K562 (cell line): ENCODE data around the gene SS18L1. TPM values are rescaled to one million over a fixed set of nuclear protein-coding genes. Genes with fewer than 3 reads are reported as not detected.

Experiments used
- ATAC-seq: fragments of 200-7000 bp; cut with Tn5 transposase; 3 replicates; pipeline ENCODE4 v1.9.1; 2020; ENCODE audit warnings: moderate library complexity
- BruUV-seq: library from RNA; stranded (reverse); fragments of 400-500 nt; replicated peaks from 2 replicates; lab custom pipeline; 2021; lab: Mats Ljungman, UMichigan
- CTCF ChIA-PET: fragments of 300-600 bp; formaldehyde crosslinking; extraction: SDS; loops from one replicate; lab custom pipeline; 2021; ENCODE audit warnings: low intra/inter-chr PET ratio; lab: Yijun Ruan, JAX
- POLR2A ChIA-PET: fragments of 300-600, 350-650 bp; sonication (Branson Sonifier 250); formaldehyde crosslinking; extraction: SDS; loops from one replicate; lab custom pipeline; 2021; ENCODE audit warnings: antibody characterized with exemption, inconsistent platforms; lab: Yijun Ruan, JAX
- DNase-seq, 4 experiments: peaks; one replicate each; pipeline versions ENCODE4 v3.0.0 to v3.0.0-alpha.2; 2011 to 2018; ENCODE audit warnings: low spot score in 3 of 4, mixed read lengths in 3 of 4; ENCODE audit errors: extremely low read depth in 1 of 4
- FAIRE-seq: peaks from 2 replicates; lab custom pipeline; 2011; peaks lifted over from hg19 to GRCh38; lab: Jason Lieb, UNC
- H2AFZ ChIP-seq: 2 replicates; pipeline ENCODE4 v1.6.0; 2011; ENCODE audit warnings: low read depth, low read length, control low read depth, inconsistent platforms
- H3K27ac ChIP-seq: fragments of 200-600 bp; 3 replicates; pipeline ENCODE4 v1.8.0; 2011; ENCODE audit warnings: low read depth, mild to moderate bottlenecking, control low read depth, inconsistent platforms, low read length, moderate library complexity, mixed read lengths; ENCODE audit errors: extremely low read depth
- H3K27me3 ChIP-seq, 2 experiments: fragments of 300-600 bp in 1 of 2; 2 replicates in 1 of 2; 3 replicates in 1 of 2; pipeline versions ENCODE4 v1.6.0 to v1.8.0; 2011; ENCODE audit warnings: inconsistent platforms in 2 of 2, low read length in 2 of 2, mild to moderate bottlenecking in 1 of 2, mixed read lengths in 1 of 2, moderate library complexity in 1 of 2; ENCODE audit not compliant: control insufficient read depth in 2 of 2, insufficient read depth in 2 of 2
- H3K36me3 ChIP-seq: fragments of 300-600 bp; 3 replicates; pipeline ENCODE4 v1.8.0; 2011; ENCODE audit warnings: mild to moderate bottlenecking, low read length, inconsistent platforms; ENCODE audit not compliant: control insufficient read depth, insufficient read depth
- H3K4me1 ChIP-seq, 2 experiments: fragments of 200-600 bp in 1 of 2; replicated peaks in 1 of 2; 2 replicates in 1 of 2; 3 replicates in 1 of 2; pipeline versions ENCODE4 v1.5.1 to v1.8.0; 2011; ENCODE audit warnings: inconsistent platforms in 2 of 2, low read length in 2 of 2, mild to moderate bottlenecking in 1 of 2, mixed read lengths in 1 of 2, moderate library complexity in 1 of 2; ENCODE audit not compliant: control insufficient read depth in 2 of 2, insufficient read depth in 2 of 2
- H3K4me2 ChIP-seq: 2 replicates; pipeline ENCODE4 v1.6.1; 2011; ENCODE audit warnings: low read length, control low read depth, inconsistent platforms, mixed read lengths; ENCODE audit not compliant: insufficient read depth
- H3K4me3 ChIP-seq: fragments of 200-600 bp; sonication (generic), shearing (Covaris generic); 2 replicates; pipeline ENCODE4 v1.5.1; 2016; ENCODE audit warnings: control low read depth, inconsistent platforms
- H3K79me2 ChIP-seq: fragments of 200-600 bp; 3 replicates; pipeline ENCODE4 v1.8.0; 2011; ENCODE audit warnings: low read length, inconsistent platforms; ENCODE audit not compliant: control insufficient read depth, insufficient read depth
- H3K9ac ChIP-seq, 2 experiments: 2 replicates each; pipeline versions ENCODE4 v1.6.0 to v1.6.1; 2011; ENCODE audit warnings: low read depth in 2 of 2, low read length in 2 of 2, control low read depth in 1 of 2, inconsistent platforms in 1 of 2, mild to moderate bottlenecking in 1 of 2, mixed read lengths in 1 of 2; ENCODE audit not compliant: insufficient read depth in 1 of 2
- H3K9me1 ChIP-seq: one replicate; pipeline ENCODE4 v1.6.0; 2011; ENCODE audit warnings: inconsistent platforms, mild to moderate bottlenecking, low read length, moderate library complexity; ENCODE audit not compliant: control insufficient read depth, insufficient read depth
- H3K9me3 ChIP-seq: replicated peaks from 2 replicates; pipeline ENCODE4 v1.5.1; 2011; ENCODE audit warnings: low read depth, low read length, inconsistent platforms; ENCODE audit not compliant: control insufficient read depth, insufficient read depth
- H4K20me1 ChIP-seq: replicated peaks from 2 replicates; pipeline ENCODE4 v1.6.1; 2011; ENCODE audit warnings: low read length, inconsistent platforms, mixed read lengths; ENCODE audit not compliant: control insufficient read depth, insufficient read depth
- CBFA2T3 ChIP-seq: fragments of 450-650 bp; IDR thresholded peaks from 2 replicates; pipeline ENCODE4 v1.6.1; 2017
- CXXC5 ChIP-seq: fragments of 250-450 bp; sonication (Bioruptor Pico); IDR thresholded peaks from 2 replicates; pipeline ENCODE4 v1.8.0; 2022; ENCODE audit warnings: inconsistent platforms, mild to moderate bottlenecking, moderate library complexity
- DIDO1 ChIP-seq: fragments of 450-650 bp; IDR thresholded peaks from 2 replicates; pipeline ENCODE4 v1.6.1; 2016; ENCODE audit warnings: low read depth, missing biosample characterization, missing genetic modification characterization
- KDM1A ChIP-seq, 2 experiments: fragments of 450-650 bp; IDR thresholded peaks; 2 replicates each; pipeline ENCODE4 v1.6.1; 2016; ENCODE audit warnings: mild to moderate bottlenecking in 2 of 2
- MAFF ChIP-seq: IDR thresholded peaks from 2 replicates; pipeline ENCODE4 v1.6.1; 2012; ENCODE audit warnings: low read length, improper control_type of control experiment
- MEIS2 ChIP-seq: fragments of 450-650 bp; IDR thresholded peaks from 2 replicates; pipeline ENCODE4 v1.6.1; 2014; ENCODE audit warnings: mild to moderate bottlenecking; ENCODE audit not compliant: partially characterized antibody
- NRF1 ChIP-seq, 2 experiments: fragments of 450-650 bp; IDR thresholded peaks in 1 of 2; conservative IDR thresholded peaks in 1 of 2; 2 replicates each; pipeline ENCODE4 v1.6.1; 2014; ENCODE audit warnings: mild to moderate bottlenecking in 2 of 2
- TCF15 ChIP-seq: fragments of 250-450 bp; sonication (Bioruptor Pico); IDR thresholded peaks from 2 replicates; pipeline ENCODE4 v1.8.0; 2022; ENCODE audit warnings: moderate library complexity, mild to moderate bottlenecking, inconsistent platforms
- WGBS: fragments of 100-300 bp; shearing (Covaris generic); methylation state at CpG from one replicate; pipeline ENCODE4 v1.1.6; 2016; ENCODE audit warnings: low coverage, mixed read lengths; ENCODE audit not compliant: insufficient coverage; ENCODE audit errors: missing lambda C conversion rate; 5-methylcytosine and 5-hydroxymethylcytosine counted together
- in situ Hi-C: fragments of 300-500 bp; cut with MboI; formaldehyde crosslinking; loops from 4 replicates; pipeline ENCODE4 v1.15.0; 2018; ENCODE audit warnings: inconsistent platforms, mixed read lengths
- intact Hi-C: fragments of 100-400 bp; cut with micrococcal nuclease; formaldehyde crosslinking; loops from 2 replicates; pipeline ENCODE4 v1.14.2; 2022
- polyA plus RNA-seq, 8 experiments: library from polyadenylated mRNA; depleted of rRNA in 4 of 8; stranded (reverse) in 5 of 8; unstranded in 3 of 8; fragments of >200 nt; fragmentation: Nextera tagmentation in 2 of 8; fragmentation: Illumina TruSeq in 1 of 8; extraction: Ambion mirVana in 2 of 8; extraction: Trizol in 1 of 8; gene quantifications; 2 replicates each; pipeline versions ENCODE4 v1.2.1 to v1.2.3, GENCODE V29; 2011 to 2014; ENCODE audit warnings: inconsistent platforms in 1 of 8, missing spikeins in 1 of 8
- total RNA-seq, 7 experiments: library from RNA; depleted of rRNA in 6 of 7; stranded (reverse); fragments of >200 nt in 6 of 7; fragmentation: Illumina TruSeq in 2 of 7; extraction: Trizol in 2 of 7; gene quantifications; 2 replicates each; pipeline versions ENCODE4 v1.2.1 to v1.2.3, GENCODE V29; 2011 to 2021; ENCODE audit warnings: low replicate concordance in 1 of 7

SS18L1 gene
- total and polyA plus RNA-seq, 9 of the 15 experiments (the other 6 are each of a cell fraction or from before 2014, with no cell fraction given), result 2.7 to 28.3 (median 15.1) TPM

GRCh38 chr20:62206388-62206775, 62.8 kb downstream of the SS18L1 start:
- WGBS, result 82% methylated on average over 17 of the region's 17 CpGs

GRCh38 chr20:62208061-62208794, 64.7 kb downstream of the SS18L1 start:
- H3K79me2 ChIP-seq, result no peaks in the 10 kb centered on the region
- H3K9me3 ChIP-seq, result no peaks in the 10 kb centered on the region
- peaks cover 0 to 26% of the 10 kb centered on the region in 2 experiments; a peak in 3 of 5 replicates for H3K27me3 ChIP-seq
- ATAC-seq, result no peak
- H2AFZ ChIP-seq, result no peak overlapping the region
- no TSS peak for BruUV-seq
- H3K36me3 ChIP-seq, result peaks cover 5% of the 10 kb centered on the region; the same call in 2 of the 3 replicates
- no peak for TF ChIP-seq TCF15 (CRISPR knock-in tag)
- TF ChIP-seq DIDO1 (tag), result no peak
- TF ChIP-seq KDM1A (IDR thresholded peaks at IDR 0.05), result peak; percentile 15 to 41; a peak in 2 of 4 replicates
- 0 out of 2 replicates have a peak, but pooled peaks have one; percentile 38 for TF ChIP-seq CXXC5 (CRISPR knock-in tag)
- TF ChIP-seq MEIS2, result peak; percentile 37
- peak; percentile 25; the same call in 1 of the 2 replicates for TF ChIP-seq CBFA2T3
- TF ChIP-seq, all 486 proteins: peak for 4
- Histone ChIP-seq H3K9me1 (peaks cover 3% of the 10 kb centered on the region), H3K4me1 (peaks cover 4 to 48% of the 10 kb centered on the region in 2 experiments; a peak in 3 of 5 replicates), H4K20me1 (peaks cover 21% of the 10 kb centered on the region), H3K4me2 (no peak overlapping the region), H3K27ac (no peak overlapping the region), H3K9ac (peak overlapping the region in 1 of 2 experiments; percentile 58; a peak in 1 of 4 replicates), H3K4me3 (no peak overlapping the region)
- ChIA-PET POLR2A (interaction anchor here (0.5 to 1.7 kb wide), 3 partner anchors 10 to 139 kb away, joined by 4 to 5 read pairs (median 4); no protein-coding TSS in a partner anchor), CTCF (no interaction called here)
- WGBS, result 26% methylated on average over 7 of the region's 19 CpGs
- DNase-seq (no peak), FAIRE-seq (no peak)
- intact Hi-C loops, result no loop called here
- in situ Hi-C loops, result no loop called here

More at GRCh38 chr20:62206388-62206775, 62.8 kb downstream of the SS18L1 start:
- DNase-seq, result no peak
- no peaks in the 10 kb centered on the region for H3K9me3 ChIP-seq
- no peak for TF ChIP-seq NRF1 (conservative IDR thresholded peaks at IDR 0.05 in 1 of 2, IDR thresholded peaks at IDR 0.05 in 1 of 2)
- TF ChIP-seq MAFF, result no peak
- intact Hi-C loops, result no loop called here
- no peak for ATAC-seq
- in situ Hi-C loops, result no loop called here
- peaks cover 0 to 21% of the 10 kb centered on the region in 2 experiments; a peak in 3 of 5 replicates for H3K27me3 ChIP-seq
- no peak overlapping the region for H3K4me3 ChIP-seq
- H3K4me2 ChIP-seq, result no peak overlapping the region
- no peak overlapping the region for H2AFZ ChIP-seq
- ChIA-PET POLR2A (interaction anchor here (0.6 to 0.7 kb wide), 3 partner anchors 9 to 776 kb away, joined by 3 to 4 read pairs (median 3); no protein-coding TSS in a partner anchor), CTCF (no interaction called here)
- peaks cover 3% of the 10 kb centered on the region for H3K9me1 ChIP-seq
- H4K20me1 ChIP-seq, result peaks cover 18% of the 10 kb centered on the region
- H3K4me1 ChIP-seq, result peaks cover 4 to 39% of the 10 kb centered on the region in 2 experiments; a peak in 3 of 5 replicates
- BruUV-seq, result no TSS peak
- H3K9ac ChIP-seq, result peak overlapping the region in 1 of 2 experiments; percentile 17; a peak in 1 of 4 replicates
- FAIRE-seq, result no peak
- H3K79me2 ChIP-seq, result no peaks in the 10 kb centered on the region
- H3K36me3 ChIP-seq, result peaks cover 19% of the 10 kb centered on the region; the same call in 2 of the 3 replicates
- no peak overlapping the region for H3K27ac ChIP-seq
